ENCODE measurements around the gene IL1F10.

Gene IL1F10

DNA sequence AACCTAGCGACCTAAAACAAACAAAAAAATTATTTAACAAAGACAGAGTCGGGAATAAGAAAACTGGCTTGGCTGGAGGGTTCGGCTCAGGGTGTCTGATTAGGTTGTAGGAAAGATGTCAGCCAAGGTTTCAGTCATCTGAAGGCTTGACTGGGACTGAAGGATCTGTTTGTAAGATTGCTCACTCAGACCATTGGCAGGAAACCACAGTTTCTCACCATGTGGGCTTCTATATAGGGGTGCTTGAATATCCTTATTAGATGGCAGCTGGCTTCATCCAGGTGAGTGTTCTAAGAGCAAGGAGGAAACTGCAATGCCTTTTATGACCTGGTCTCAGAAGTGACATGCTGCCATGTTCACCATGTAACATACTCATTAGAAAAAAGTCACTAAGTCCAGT lies 14.1 kb upstream of the IL1F10 start:
- DNase-seq: no peak
- Mint-ChIP-seq H3K36me3 (ENCODE audit: low read depth) (no peaks in the 10 kb centered on the region), H3K27ac (no peak overlapping the region), H3K9me3 (peaks cover 61% of the 10 kb centered on the region), H3K27me3 (ENCODE audit: low read depth, poor library complexity) (peaks cover 42% of the 10 kb centered on the region), H3K4me1 (no peaks in the 10 kb centered on the region), H3K4me3 (no peak overlapping the region)
- TF ChIP-seq, protein P1, sequence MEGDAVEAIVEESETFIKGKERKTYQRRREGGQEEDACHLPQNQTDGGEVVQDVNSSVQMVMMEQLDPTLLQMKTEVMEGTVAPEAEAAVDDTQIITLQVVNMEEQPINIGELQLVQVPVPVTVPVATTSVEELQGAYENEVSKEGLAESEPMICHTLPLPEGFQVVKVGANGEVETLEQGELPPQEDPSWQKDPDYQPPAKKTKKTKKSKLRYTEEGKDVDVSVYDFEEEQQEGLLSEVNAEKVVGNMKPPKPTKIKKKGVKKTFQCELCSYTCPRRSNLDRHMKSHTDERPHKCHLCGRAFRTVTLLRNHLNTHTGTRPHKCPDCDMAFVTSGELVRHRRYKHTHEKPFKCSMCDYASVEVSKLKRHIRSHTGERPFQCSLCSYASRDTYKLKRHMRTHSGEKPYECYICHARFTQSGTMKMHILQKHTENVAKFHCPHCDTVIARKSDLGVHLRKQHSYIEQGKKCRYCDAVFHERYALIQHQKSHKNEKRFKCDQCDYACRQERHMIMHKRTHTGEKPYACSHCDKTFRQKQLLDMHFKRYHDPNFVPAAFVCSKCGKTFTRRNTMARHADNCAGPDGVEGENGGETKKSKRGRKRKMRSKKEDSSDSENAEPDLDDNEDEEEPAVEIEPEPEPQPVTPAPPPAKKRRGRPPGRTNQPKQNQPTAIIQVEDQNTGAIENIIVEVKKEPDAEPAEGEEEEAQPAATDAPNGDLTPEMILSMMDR (IDR thresholded peaks at IDR 0.05): no peak

DNA sequence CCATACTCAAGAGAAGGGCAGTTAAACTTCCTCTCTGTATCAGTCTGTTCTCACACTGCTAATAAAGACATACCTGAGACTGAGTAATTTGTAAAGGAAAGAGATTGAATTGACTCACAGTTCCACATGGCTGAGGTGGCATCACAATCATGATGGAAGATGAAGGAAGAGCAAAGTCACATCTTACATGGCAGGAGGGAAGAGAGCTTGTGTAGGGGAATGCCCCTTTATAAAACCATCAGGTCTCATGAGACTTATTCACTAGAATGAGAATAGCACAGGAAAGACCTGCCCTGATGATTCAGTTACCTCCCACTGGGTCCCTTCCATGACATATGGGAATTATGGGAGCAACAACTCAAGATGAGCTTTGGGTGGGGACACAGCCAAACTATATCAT lies 13.7 kb upstream of the IL1F10 start:
- TF ChIP-seq, protein P1 (IDR thresholded peaks at IDR 0.05): no peak
- H3K27me3 Mint-ChIP-seq (ENCODE audit: low read depth, poor library complexity): peaks cover 40% of the 10 kb centered on the region
- no peak for DNase-seq
- H3K4me3 Mint-ChIP-seq: no peak overlapping the region
- no peak overlapping the region for H3K27ac Mint-ChIP-seq
- H3K9me3 Mint-ChIP-seq: peaks cover 60% of the 10 kb centered on the region
- no peaks in the 10 kb centered on the region for H3K36me3 Mint-ChIP-seq (ENCODE audit: low read depth)
- H3K4me1 Mint-ChIP-seq: no peaks in the 10 kb centered on the region

GRCh38 chr2:113056521-113056920 lies 11.2 kb upstream of the IL1F10 start:
- Mint-ChIP-seq H3K4me3 (no peak overlapping the region), H3K36me3 (ENCODE audit: low read depth) (no peaks in the 10 kb centered on the region), H3K27ac (no peak overlapping the region), H3K4me1 (no peaks in the 10 kb centered on the region), H3K9me3 (peaks cover 48% of the 10 kb centered on the region), H3K27me3 (ENCODE audit: low read depth, poor library complexity) (peaks cover 41% of the 10 kb centered on the region)
- TF ChIP-seq, protein P1 (IDR thresholded peaks at IDR 0.05): no peak
- DNase-seq: no peak

DNA sequence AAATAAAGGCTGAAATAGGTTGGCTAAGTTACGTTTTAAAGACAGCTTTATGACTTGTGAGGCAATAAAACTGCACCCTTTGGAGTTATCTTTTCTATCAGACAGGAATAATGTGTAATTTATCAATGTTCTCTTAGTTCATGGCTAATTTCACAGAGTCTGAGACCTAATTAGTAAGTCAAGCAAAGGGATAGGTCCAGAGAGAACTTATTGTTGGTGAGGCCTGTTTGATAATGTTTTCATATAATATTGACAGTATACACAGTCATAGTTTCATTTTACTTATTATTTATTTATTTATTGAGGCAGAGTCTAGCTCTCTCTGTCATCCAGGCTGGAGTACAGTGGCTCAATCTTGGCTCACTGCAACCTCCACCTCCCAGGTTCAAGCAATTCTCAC lies 10.7 kb upstream of the IL1F10 start:
- Mint-ChIP-seq H3K36me3 (ENCODE audit: low read depth) (no peaks in the 10 kb centered on the region), H3K4me3 (no peak overlapping the region), H3K27ac (no peak overlapping the region), H3K27me3 (ENCODE audit: low read depth, poor library complexity) (peaks cover 40% of the 10 kb centered on the region), H3K4me1 (no peaks in the 10 kb centered on the region), H3K9me3 (peaks cover 44% of the 10 kb centered on the region)
- DNase-seq: no peak
- TF ChIP-seq, protein P1 (IDR thresholded peaks at IDR 0.05): no peak

GRCh38 chr2:113058411-113058994 lies 9.3 kb upstream of the IL1F10 start:
- Mint-ChIP-seq H3K4me1 (no peaks in the 10 kb centered on the region), H3K4me3 (no peak overlapping the region), H3K27ac (no peak overlapping the region), H3K9me3 (peaks cover 33% of the 10 kb centered on the region), H3K27me3 (ENCODE audit: low read depth, poor library complexity) (peaks cover 37% of the 10 kb centered on the region), H3K36me3 (ENCODE audit: low read depth) (no peaks in the 10 kb centered on the region)
- no peak for DNase-seq
- TF ChIP-seq, protein P1 (IDR thresholded peaks at IDR 0.05): no peak

Data from nephron progenitor cell (in vitro differentiated cells).